Panc1 (cell line): ENCODE measurements around the gene SH2D1B. TPM values are rescaled to one million over a fixed set of nuclear protein-coding genes. Genes with fewer than 3 reads are reported as not detected.

Experiments used
- ATAC-seq: fragments of 200-7000 bp; cut with Tn5 transposase; 2 replicates; pipeline ENCODE4 v1.9.1; 2020; ENCODE audit warnings: mild to moderate bottlenecking, moderate library complexity
- BruUV-seq: library from RNA; stranded (reverse); fragments of 400-500 nt; replicated peaks from 2 replicates; lab custom pipeline; 2021; lab: Mats Ljungman, UMichigan
- CTCF ChIA-PET: fragments of 300-600 bp; sonication (Branson Sonifier 250); formaldehyde crosslinking; loops from one replicate; lab custom pipeline; 2022; ENCODE audit warnings: antibody characterized with exemption; lab: Charles Lee
- POLR2A ChIA-PET: fragments of 300-600 bp; sonication (Branson Sonifier 250); formaldehyde crosslinking; loops from one replicate; lab custom pipeline; 2022; ENCODE audit warnings: antibody characterized with exemption; lab: Charles Lee
- DNase-seq: peaks from one replicate; pipeline ENCODE4 v3.0.0-alpha.2; 2010; ENCODE audit warnings: low read depth, low spot score
- H3K27ac ChIP-seq: 2 replicates; pipeline ENCODE4 v1.5.1; 2011; ENCODE audit warnings: mild to moderate bottlenecking, low read length, inconsistent platforms
- H3K27me3 ChIP-seq: fragments of 200-500 bp; sonication (Bioruptor generic); 2 replicates; pipeline ENCODE4 v1.6.0; 2014; ENCODE audit warnings: low read length, inconsistent platforms; ENCODE audit not compliant: control insufficient read depth, insufficient read depth
- H3K36me3 ChIP-seq: fragments of 200-500 bp; sonication (Bioruptor generic); 2 replicates; pipeline ENCODE4 v1.5.1; 2014; ENCODE audit warnings: inconsistent platforms, mild to moderate bottlenecking, low read length, moderate library complexity; ENCODE audit not compliant: control insufficient read depth, insufficient read depth
- H3K4me1 ChIP-seq: 2 replicates; pipeline ENCODE4 v1.5.1; 2011; ENCODE audit warnings: inconsistent platforms, mild to moderate bottlenecking, low read length, moderate library complexity; ENCODE audit not compliant: control insufficient read depth, insufficient read depth
- H3K4me3 ChIP-seq, 2 experiments: 2 replicates each; pipeline ENCODE4 v1.5.1; 2011 to 2012; ENCODE audit warnings: low read depth in 2 of 2, low read length in 2 of 2, mild to moderate bottlenecking in 2 of 2, inconsistent platforms in 1 of 2, moderate library complexity in 1 of 2
- H3K9me3 ChIP-seq: fragments of 200-500 bp; sonication (Bioruptor generic); 2 replicates; pipeline ENCODE4 v1.5.1; 2014; ENCODE audit warnings: low read depth, mild to moderate bottlenecking, inconsistent platforms, low read length, moderate library complexity; ENCODE audit not compliant: control insufficient read depth, insufficient read depth
- POLR2AphosphoS5 ChIP-seq: IDR thresholded peaks from 2 replicates; pipeline ENCODE4 v1.6.1; 2012; ENCODE audit warnings: mild to moderate bottlenecking, low read depth, low read length, moderate library complexity
- SIN3A ChIP-seq: IDR thresholded peaks from 2 replicates; pipeline ENCODE4 v1.6.1; 2012; ENCODE audit warnings: low read depth, mild to moderate bottlenecking, low read length, moderate library complexity, borderline replicate concordance; ENCODE audit not compliant: insufficient read depth
- TCF7L2 ChIP-seq: IDR thresholded peaks from 2 replicates; pipeline ENCODE4 v1.6.1; 2011; ENCODE audit warnings: mild to moderate bottlenecking, low read depth, low read length, inconsistent platforms
- in situ Hi-C: cut with HindIII; loops from 2 replicates; pipeline ENCODE4 v1.10.0; 2016; ENCODE audit warnings: low sequenced_read_pairs, low pct_unique_long_range_greater_than_20kb
- intact Hi-C: fragments of 100-400 bp; cut with micrococcal nuclease; formaldehyde crosslinking; loops from one replicate; pipeline ENCODE4 v1.10.0; 2022; ENCODE audit not compliant: unreplicated experiment
- total RNA-seq: library from RNA; stranded (reverse); gene quantifications from one replicate; pipeline ENCODE4 v1.2.1, GENCODE V29; 2021; ENCODE audit not compliant: unreplicated experiment
- TF ChIP-seq, protein P1 (sequence below), 2 experiments: IDR thresholded peaks; 2 replicates each; pipeline ENCODE4 v1.6.1; 2011 to 2012; ENCODE audit warnings: low read depth in 2 of 2, control low read depth in 1 of 2, low read length in 1 of 2, mild to moderate bottlenecking in 1 of 2, moderate library complexity in 1 of 2; ENCODE audit not compliant: insufficient read depth in 1 of 2
- TF ChIP-seq, protein P2 (sequence below): fragments of 450-650 bp; IDR thresholded peaks from 2 replicates; pipeline ENCODE4 v1.5.1; 2017; ENCODE audit warnings: mild to moderate bottlenecking

Gene SH2D1B
- total RNA-seq, 1 experiment from 2014 or later: not detected

DNA sequence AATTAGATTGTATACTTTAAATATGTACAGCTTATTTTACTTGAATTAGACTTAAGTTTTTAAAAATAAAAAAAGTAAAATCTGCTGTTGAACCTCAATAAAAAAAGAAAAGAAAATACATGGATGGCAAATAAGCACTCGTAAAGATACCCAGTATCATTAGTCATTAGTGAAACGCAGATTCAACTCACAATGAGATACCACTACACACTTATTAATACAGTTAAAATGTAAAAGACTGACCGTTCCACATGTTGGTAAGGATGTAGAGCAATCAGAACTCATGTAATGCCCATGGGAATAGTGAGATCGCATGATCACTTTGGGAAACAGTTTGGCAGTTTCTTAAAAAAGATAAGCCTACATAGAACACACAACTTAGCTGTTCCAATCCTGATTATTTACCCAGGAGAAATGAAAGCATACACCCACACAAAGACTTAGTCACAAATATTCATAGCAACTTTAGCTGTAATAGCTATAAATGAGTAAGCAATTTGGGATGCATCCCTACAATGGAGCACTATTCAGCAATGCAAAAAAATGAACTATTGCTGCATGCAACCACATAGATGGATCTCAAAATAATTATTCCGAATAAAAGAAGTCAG is 7.3 kb downstream of the SH2D1B start:
- Histone ChIP-seq H3K27me3 (no peaks in the 10 kb centered on the region), H3K9me3 (no peaks in the 10 kb centered on the region), H3K36me3 (no peaks in the 10 kb centered on the region), H3K27ac (no peak overlapping the region), H3K4me3 (no peak overlapping the region), H3K4me1 (no peaks in the 10 kb centered on the region)
- TF ChIP-seq POLR2AphosphoS5 (no peak), SIN3A (no peak), TCF7L2 (no peak)
- TF ChIP-seq, protein P1, sequence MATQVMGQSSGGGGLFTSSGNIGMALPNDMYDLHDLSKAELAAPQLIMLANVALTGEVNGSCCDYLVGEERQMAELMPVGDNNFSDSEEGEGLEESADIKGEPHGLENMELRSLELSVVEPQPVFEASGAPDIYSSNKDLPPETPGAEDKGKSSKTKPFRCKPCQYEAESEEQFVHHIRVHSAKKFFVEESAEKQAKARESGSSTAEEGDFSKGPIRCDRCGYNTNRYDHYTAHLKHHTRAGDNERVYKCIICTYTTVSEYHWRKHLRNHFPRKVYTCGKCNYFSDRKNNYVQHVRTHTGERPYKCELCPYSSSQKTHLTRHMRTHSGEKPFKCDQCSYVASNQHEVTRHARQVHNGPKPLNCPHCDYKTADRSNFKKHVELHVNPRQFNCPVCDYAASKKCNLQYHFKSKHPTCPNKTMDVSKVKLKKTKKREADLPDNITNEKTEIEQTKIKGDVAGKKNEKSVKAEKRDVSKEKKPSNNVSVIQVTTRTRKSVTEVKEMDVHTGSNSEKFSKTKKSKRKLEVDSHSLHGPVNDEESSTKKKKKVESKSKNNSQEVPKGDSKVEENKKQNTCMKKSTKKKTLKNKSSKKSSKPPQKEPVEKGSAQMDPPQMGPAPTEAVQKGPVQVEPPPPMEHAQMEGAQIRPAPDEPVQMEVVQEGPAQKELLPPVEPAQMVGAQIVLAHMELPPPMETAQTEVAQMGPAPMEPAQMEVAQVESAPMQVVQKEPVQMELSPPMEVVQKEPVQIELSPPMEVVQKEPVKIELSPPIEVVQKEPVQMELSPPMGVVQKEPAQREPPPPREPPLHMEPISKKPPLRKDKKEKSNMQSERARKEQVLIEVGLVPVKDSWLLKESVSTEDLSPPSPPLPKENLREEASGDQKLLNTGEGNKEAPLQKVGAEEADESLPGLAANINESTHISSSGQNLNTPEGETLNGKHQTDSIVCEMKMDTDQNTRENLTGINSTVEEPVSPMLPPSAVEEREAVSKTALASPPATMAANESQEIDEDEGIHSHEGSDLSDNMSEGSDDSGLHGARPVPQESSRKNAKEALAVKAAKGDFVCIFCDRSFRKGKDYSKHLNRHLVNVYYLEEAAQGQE (IDR thresholded peaks at IDR 0.05; ENCODE audit: insufficient read depth in 1 of 2, low read depth in 2 of 2, low read length in 1 of 2): no peak
- TF ChIP-seq, protein P2, sequence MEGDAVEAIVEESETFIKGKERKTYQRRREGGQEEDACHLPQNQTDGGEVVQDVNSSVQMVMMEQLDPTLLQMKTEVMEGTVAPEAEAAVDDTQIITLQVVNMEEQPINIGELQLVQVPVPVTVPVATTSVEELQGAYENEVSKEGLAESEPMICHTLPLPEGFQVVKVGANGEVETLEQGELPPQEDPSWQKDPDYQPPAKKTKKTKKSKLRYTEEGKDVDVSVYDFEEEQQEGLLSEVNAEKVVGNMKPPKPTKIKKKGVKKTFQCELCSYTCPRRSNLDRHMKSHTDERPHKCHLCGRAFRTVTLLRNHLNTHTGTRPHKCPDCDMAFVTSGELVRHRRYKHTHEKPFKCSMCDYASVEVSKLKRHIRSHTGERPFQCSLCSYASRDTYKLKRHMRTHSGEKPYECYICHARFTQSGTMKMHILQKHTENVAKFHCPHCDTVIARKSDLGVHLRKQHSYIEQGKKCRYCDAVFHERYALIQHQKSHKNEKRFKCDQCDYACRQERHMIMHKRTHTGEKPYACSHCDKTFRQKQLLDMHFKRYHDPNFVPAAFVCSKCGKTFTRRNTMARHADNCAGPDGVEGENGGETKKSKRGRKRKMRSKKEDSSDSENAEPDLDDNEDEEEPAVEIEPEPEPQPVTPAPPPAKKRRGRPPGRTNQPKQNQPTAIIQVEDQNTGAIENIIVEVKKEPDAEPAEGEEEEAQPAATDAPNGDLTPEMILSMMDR: no peak
- in situ Hi-C loops: no loop called here
- intact Hi-C loops: no loop called here
- peak; percentile 34; the same call in 1 of the 2 replicates for ATAC-seq
- ChIA-PET CTCF (no interaction called here), POLR2A (no interaction called here)
- DNase-seq: no peak
- no TSS peak for BruUV-seq

DNA sequence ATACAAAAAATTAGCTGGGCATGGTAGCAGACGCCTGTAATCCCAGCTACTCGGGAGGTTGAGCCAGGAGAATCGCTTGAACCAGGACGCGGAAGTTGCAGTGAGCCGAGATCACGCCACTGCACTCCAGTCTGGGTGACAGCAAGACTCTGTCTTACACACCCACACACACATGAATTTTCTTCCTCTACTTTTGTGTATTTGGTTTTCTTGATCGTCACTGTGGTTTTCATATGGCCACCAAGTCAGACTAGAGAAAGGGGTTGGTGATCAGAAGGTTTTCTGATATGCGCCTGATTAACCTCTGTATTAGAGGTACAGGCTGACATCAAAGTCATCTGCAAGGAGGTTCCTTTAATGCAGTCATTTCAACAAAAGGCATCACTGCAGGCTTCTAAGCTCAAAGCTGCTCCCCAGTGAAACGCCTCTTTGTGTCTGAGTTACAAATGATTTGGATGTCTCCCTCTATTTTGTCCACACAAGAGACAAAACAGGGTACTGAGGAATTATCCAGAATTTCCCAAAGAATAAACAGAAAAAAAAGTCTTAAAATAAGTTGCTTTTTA is 11.1 kb downstream of the SH2D1B start:
- BruUV-seq: no TSS peak
- POLR2A ChIA-PET: no interaction called here
- Histone ChIP-seq H3K27ac (no peak overlapping the region), H3K36me3 (no peaks in the 10 kb centered on the region), H3K9me3 (no peaks in the 10 kb centered on the region), H3K4me3 (no peak overlapping the region), H3K27me3 (peaks cover 4% of the 10 kb centered on the region; the same call in 1 of the 2 replicates), H3K4me1 (no peaks in the 10 kb centered on the region)
- ATAC-seq (no peak), DNase-seq (no peak)
- TF ChIP-seq SIN3A: no peak
- TF ChIP-seq POLR2AphosphoS5: no peak
- TF ChIP-seq TCF7L2: no peak
- TF ChIP-seq, protein P1 (IDR thresholded peaks at IDR 0.05; ENCODE audit: insufficient read depth in 1 of 2, low read depth in 2 of 2, low read length in 1 of 2): no peak
- TF ChIP-seq, protein P2: no peak
- intact Hi-C loops: no loop called here
- CTCF ChIA-PET: no interaction called here
- in situ Hi-C loops: no loop called here
